SK-N-SH (cell line): Measurements from ENCODE around the gene OPRM1. TPM values are rescaled to one million over a fixed set of nuclear protein-coding genes. Genes with fewer than 3 reads are reported as not detected.

Source experiments
- CTCF ChIA-PET: fragments of 300-600, 350-600 bp; formaldehyde crosslinking; extraction: SDS; loops from one replicate; lab custom pipeline; 2021; lab: Yijun Ruan, JAX
- POLR2A ChIA-PET: fragments of 350-600 bp; sonication (Branson Sonifier 250); formaldehyde crosslinking; extraction: SDS; loops from one replicate; lab custom pipeline; 2020; ENCODE audit warnings: antibody characterized with exemption, inconsistent platforms; lab: Yijun Ruan, JAX
- DNase-seq: peaks from one replicate; pipeline ENCODE4 v3.0.0; 2012
- H2AFZ ChIP-seq: fragments of 200-600 bp; sonication (generic); 2 replicates; pipeline ENCODE4 v1.8.1; 2016; ENCODE audit warnings: antibody characterized with exemption, mild to moderate bottlenecking, low read depth
- H3F3A ChIP-seq: fragments of 200-600 bp; sonication (generic); replicated peaks from 2 replicates; pipeline ENCODE3; 2016; ENCODE audit warnings: antibody characterized with exemption, mild to moderate bottlenecking; ENCODE audit not compliant: insufficient read depth
- H3K27ac ChIP-seq, 2 experiments: fragments of 200-500 bp in 1 of 2; fragments of 200-600 bp in 1 of 2; sonication (Bioruptor generic) in 1 of 2; sonication (generic), shearing (Covaris generic) in 1 of 2; 2 replicates each; pipeline versions ENCODE4 v1.5.1 to v1.6.1; 2014 to 2016; ENCODE audit warnings: low read depth in 2 of 2, inconsistent platforms in 1 of 2, low read length in 1 of 2, mild to moderate bottlenecking in 1 of 2, mixed read lengths in 1 of 2
- H3K27me3 ChIP-seq: fragments of 200-600 bp; sonication (generic), shearing (Covaris generic); 2 replicates; pipeline ENCODE4 v1.6.1; 2016; ENCODE audit warnings: mixed run types; ENCODE audit not compliant: insufficient read depth
- H3K36me3 ChIP-seq, 2 experiments: fragments of 200-500 bp in 1 of 2; fragments of 200-600 bp in 1 of 2; sonication (Bioruptor generic) in 1 of 2; sonication (generic) in 1 of 2; replicated peaks in 1 of 2; 2 replicates each; pipeline versions ENCODE3 to v1.5.1; 2014 to 2016; ENCODE audit warnings: low read length in 1 of 2, mild to moderate bottlenecking in 1 of 2; ENCODE audit not compliant: insufficient read depth in 2 of 2, control insufficient read depth in 1 of 2
- H3K4me1 ChIP-seq, 2 experiments: fragments of 200-500 bp in 1 of 2; fragments of 200-600 bp in 1 of 2; sonication (Bioruptor generic) in 1 of 2; sonication (generic), shearing (Covaris generic) in 1 of 2; 2 replicates each; pipeline versions ENCODE4 v1.5.1 to v1.6.1; 2014 to 2016; ENCODE audit warnings: low read depth in 1 of 2, low read length in 1 of 2, mixed run types in 1 of 2; ENCODE audit not compliant: insufficient read depth in 2 of 2, control insufficient read depth in 1 of 2
- H3K4me2 ChIP-seq: fragments of 200-600 bp; sonication (generic), shearing (Covaris generic); 2 replicates; pipeline ENCODE4 v1.6.1; 2017; ENCODE audit warnings: mixed run types
- H3K4me3 ChIP-seq, 2 experiments: fragments of 200-500 bp in 1 of 2; fragments of 200-600 bp in 1 of 2; sonication (Bioruptor generic) in 1 of 2; sonication (generic), shearing (Covaris generic) in 1 of 2; 2 replicates each; pipeline versions ENCODE4 v1.5.1 to v1.8.1; 2014 to 2016; ENCODE audit warnings: low read depth in 2 of 2, inconsistent platforms in 1 of 2, low read length in 1 of 2, mild to moderate bottlenecking in 1 of 2, mixed read lengths in 1 of 2, moderate library complexity in 1 of 2
- H3K79me2 ChIP-seq: fragments of 200-600 bp; sonication (generic); 2 replicates; pipeline ENCODE4 v1.8.1; 2017; ENCODE audit warnings: mild to moderate bottlenecking; ENCODE audit not compliant: insufficient read depth
- H3K9ac ChIP-seq: fragments of 200-600 bp; sonication (generic); 2 replicates; pipeline ENCODE4 v1.6.1; 2017; ENCODE audit warnings: mixed run types
- H3K9me2 ChIP-seq: fragments of 200-600 bp; sonication (generic); 2 replicates; pipeline ENCODE4 v1.6.1; 2017; ENCODE audit warnings: mixed run types
- H3K9me3 ChIP-seq: fragments of 200-600 bp; sonication (generic); 2 replicates; pipeline ENCODE4 v1.6.1; 2017; ENCODE audit warnings: mixed run types, mild to moderate bottlenecking, moderate library complexity
- H4K20me1 ChIP-seq: fragments of 200-600 bp; sonication (generic); 2 replicates; pipeline ENCODE4 v1.6.1; 2017; ENCODE audit warnings: mild to moderate bottlenecking, mixed run types; ENCODE audit not compliant: insufficient read depth
- EP300 ChIP-seq, 2 experiments: IDR thresholded peaks; 2 replicates each; pipeline versions ENCODE4 v1.4.0 to v1.6.1; 2012; ENCODE audit warnings: borderline replicate concordance in 1 of 2, low read depth in 1 of 2, low read length in 1 of 2
- FOXJ3 ChIP-seq: sonication (generic); formaldehyde crosslinking; IDR thresholded peaks from 2 replicates; pipeline ENCODE4 v1.5.1; 2020; ENCODE audit warnings: mild to moderate bottlenecking, missing genetic modification reagents
- GABPA ChIP-seq: IDR thresholded peaks from 2 replicates; pipeline ENCODE4 v1.4.0; 2012; ENCODE audit warnings: low read depth, mild to moderate bottlenecking
- GATA2 ChIP-seq: sonication (generic); formaldehyde crosslinking; IDR thresholded peaks from 2 replicates; pipeline ENCODE4 v1.5.0; 2020; ENCODE audit warnings: mild to moderate bottlenecking, missing genetic modification reagents
- MEF2A ChIP-seq: IDR thresholded peaks from 2 replicates; pipeline ENCODE4 v1.4.0; 2012; ENCODE audit warnings: low read depth, borderline replicate concordance
- NFIC ChIP-seq: IDR thresholded peaks from 2 replicates; pipeline ENCODE4 v1.4.0; 2012; ENCODE audit warnings: borderline replicate concordance
- RAD21 ChIP-seq: IDR thresholded peaks from 2 replicates; pipeline ENCODE4 v1.6.1; 2012; ENCODE audit warnings: mild to moderate bottlenecking, low read length
- RCOR1 ChIP-seq: fragments of 150-350 bp; IDR thresholded peaks from 2 replicates; pipeline ENCODE4 v1.6.1; 2017; ENCODE audit warnings: antibody characterized with exemption, low read length
- RFX5 ChIP-seq: IDR thresholded peaks from 2 replicates; pipeline ENCODE4 v1.6.1; 2012; ENCODE audit warnings: mild to moderate bottlenecking, improper control_type of control experiment, low read length
- SIN3A ChIP-seq: IDR thresholded peaks from 2 replicates; pipeline ENCODE4 v1.6.1; 2012; ENCODE audit warnings: low read depth, mild to moderate bottlenecking, low read length, moderate library complexity, borderline replicate concordance
- TCF12 ChIP-seq: IDR thresholded peaks from 2 replicates; pipeline ENCODE4 v1.4.0; 2012
- TEAD4 ChIP-seq: IDR thresholded peaks from 2 replicates; pipeline ENCODE4 v1.4.0; 2012; ENCODE audit warnings: mild to moderate bottlenecking, borderline replicate concordance; ENCODE audit not compliant: insufficient read depth
- WGBS: methylation state at CpG from one replicate; pipeline ENCODE4 v1.1.6; 2017; ENCODE audit warnings: low lambda C conversion rate; 5-methylcytosine and 5-hydroxymethylcytosine counted together
- polyA plus RNA-seq, 3 experiments: library from polyadenylated mRNA; depleted of rRNA; stranded (reverse); fragments of >200 nt; gene quantifications; 2 replicates each; pipeline ENCODE4 v1.2.3, GENCODE V29; 2012
- TF ChIP-seq, protein P1 (sequence below): fragments of 200-600 bp; sonication (generic); IDR thresholded peaks from 2 replicates; pipeline ENCODE4 v1.6.1; 2017; ENCODE audit warnings: antibody characterized with exemption, mild to moderate bottlenecking, moderate library complexity
- TF ChIP-seq, protein P2 (sequence below): IDR thresholded peaks from 2 replicates; pipeline ENCODE4 v1.4.0; 2012; ENCODE audit warnings: low read depth

The OPRM1 gene
- polyA plus RNA-seq, 1 of the 3 experiments (the other 2 are of a cell fraction), result 0.15 TPM

DNA sequence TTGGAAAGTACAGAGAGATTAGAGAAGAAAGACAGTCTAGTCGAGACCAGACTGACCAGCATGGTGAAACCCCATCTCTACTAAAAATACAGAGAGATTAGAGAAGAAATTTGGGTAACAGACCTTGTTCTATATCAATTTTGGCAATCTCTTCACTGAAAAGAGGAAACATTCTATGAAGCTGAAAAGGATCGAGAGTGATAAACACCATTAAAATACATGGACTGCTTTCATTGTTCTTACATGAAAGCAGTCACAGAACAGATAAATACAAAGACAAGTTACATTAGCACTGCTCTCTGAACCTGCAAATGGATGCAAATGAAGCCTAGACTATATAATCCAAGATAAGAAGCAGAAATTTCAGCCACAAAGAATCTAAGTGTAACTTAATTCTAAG, 8.4 kb upstream of the OPRM1 start:
- H3K27ac ChIP-seq, result peak overlapping the region in 1 of 2 experiments; percentile 96; a peak in 2 of 4 replicates
- no peak overlapping the region for H2AFZ ChIP-seq
- CTCF ChIA-PET, result interaction anchor here (0.7 to 2.4 kb wide), 6 partner anchors 10 to 84 kb away, joined by 3 to 18 read pairs (median 4); no protein-coding TSS in a partner anchor
- H3K4me2 ChIP-seq, result no peak overlapping the region
- 4% methylated on average over 2 of the region's 2 CpGs for WGBS
- H4K20me1 ChIP-seq, result no peaks in the 10 kb centered on the region
- H3K9ac ChIP-seq, result no peak overlapping the region
- DNase-seq, result peak; percentile 60
- no peaks in the 10 kb centered on the region for H3K9me3 ChIP-seq
- H3K4me1 ChIP-seq, result peaks cover 0 to 3% of the 10 kb centered on the region in 2 experiments; a peak in 2 of 4 replicates
- no peaks in the 10 kb centered on the region for H3K27me3 ChIP-seq
- POLR2A ChIA-PET, result interaction anchor here (1.3 to 1.7 kb wide), 2 partner anchors 10 to 53 kb away, joined by 3 to 8 read pairs; no protein-coding TSS in a partner anchor
- no peaks in the 10 kb centered on the region for H3K36me3 ChIP-seq
- H3K4me3 ChIP-seq, result no peak overlapping the region
- H3F3A ChIP-seq, result no peaks in the 10 kb centered on the region
- no peaks in the 10 kb centered on the region for H3K79me2 ChIP-seq
- TF ChIP-seq RFX5 (peak; percentile 66; the same call in 1 of the 2 replicates), GATA2 (CRISPR knock-in tag) (peak; percentile 98), NFIC (peak; percentile 20; the same call in 1 of the 2 replicates), RAD21 (peak; percentile 25; the same call in 1 of the 2 replicates), TEAD4 (0 out of 2 replicates have a peak, but pooled peaks have one; percentile 25), SIN3A (no peak), EP300 (IDR thresholded peaks at IDR 0.05; ENCODE audit: borderline replicate concordance in 1 of 2, low read depth in 1 of 2, low read length in 1 of 2) (peak in 1 of 2 experiments; percentile 86; a peak in 2 of 4 replicates), FOXJ3 (CRISPR knock-in tag) (peak; percentile 60; the same call in 1 of the 2 replicates), MEF2A (no peak), RCOR1 (peak; percentile 65; the same call in 1 of the 2 replicates), TCF12 (0 out of 2 replicates have a peak, but pooled peaks have one; percentile 17), GABPA (no peak)
- TF ChIP-seq, protein P1, sequence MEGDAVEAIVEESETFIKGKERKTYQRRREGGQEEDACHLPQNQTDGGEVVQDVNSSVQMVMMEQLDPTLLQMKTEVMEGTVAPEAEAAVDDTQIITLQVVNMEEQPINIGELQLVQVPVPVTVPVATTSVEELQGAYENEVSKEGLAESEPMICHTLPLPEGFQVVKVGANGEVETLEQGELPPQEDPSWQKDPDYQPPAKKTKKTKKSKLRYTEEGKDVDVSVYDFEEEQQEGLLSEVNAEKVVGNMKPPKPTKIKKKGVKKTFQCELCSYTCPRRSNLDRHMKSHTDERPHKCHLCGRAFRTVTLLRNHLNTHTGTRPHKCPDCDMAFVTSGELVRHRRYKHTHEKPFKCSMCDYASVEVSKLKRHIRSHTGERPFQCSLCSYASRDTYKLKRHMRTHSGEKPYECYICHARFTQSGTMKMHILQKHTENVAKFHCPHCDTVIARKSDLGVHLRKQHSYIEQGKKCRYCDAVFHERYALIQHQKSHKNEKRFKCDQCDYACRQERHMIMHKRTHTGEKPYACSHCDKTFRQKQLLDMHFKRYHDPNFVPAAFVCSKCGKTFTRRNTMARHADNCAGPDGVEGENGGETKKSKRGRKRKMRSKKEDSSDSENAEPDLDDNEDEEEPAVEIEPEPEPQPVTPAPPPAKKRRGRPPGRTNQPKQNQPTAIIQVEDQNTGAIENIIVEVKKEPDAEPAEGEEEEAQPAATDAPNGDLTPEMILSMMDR, result no peak
- no peaks in the 10 kb centered on the region for H3K9me2 ChIP-seq

DNA sequence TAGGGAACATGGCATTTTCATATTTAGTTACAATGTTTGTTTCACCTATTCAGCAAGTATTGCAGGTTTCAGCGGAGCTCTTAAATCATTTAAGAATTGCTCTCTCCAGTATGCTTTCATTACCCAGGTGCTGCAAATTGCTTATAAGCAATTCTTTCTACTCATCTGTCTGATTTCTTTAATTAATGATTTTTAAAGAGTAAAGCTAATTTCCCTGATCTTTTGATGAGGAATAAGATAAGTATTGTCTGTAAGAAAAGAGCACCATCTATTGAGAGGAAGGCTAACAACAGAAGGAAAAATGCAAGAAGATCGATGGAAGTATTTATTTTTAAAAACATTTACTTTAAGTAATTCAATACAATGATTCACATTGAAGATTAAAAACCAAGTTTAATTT, 2.0 kb downstream of the OPRM1 start:
- TF ChIP-seq RAD21 (peak; percentile 68), GATA2 (CRISPR knock-in tag) (peak; percentile 89)
- TF ChIP-seq, protein P1, result 0 out of 2 replicates have a peak, but pooled peaks have one; percentile 20
- TF ChIP-seq, protein P2, sequence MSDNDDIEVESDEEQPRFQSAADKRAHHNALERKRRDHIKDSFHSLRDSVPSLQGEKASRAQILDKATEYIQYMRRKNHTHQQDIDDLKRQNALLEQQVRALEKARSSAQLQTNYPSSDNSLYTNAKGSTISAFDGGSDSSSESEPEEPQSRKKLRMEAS, result no peak
- TF ChIP-seq, all 33 proteins: peak for 3
- Histone ChIP-seq H3K36me3 (no peaks in the 10 kb centered on the region), H3F3A (no peaks in the 10 kb centered on the region), H4K20me1 (no peaks in the 10 kb centered on the region), H3K4me1 (peaks cover 0 to 5% of the 10 kb centered on the region in 2 experiments; a peak in 2 of 4 replicates), H3K9me3 (no peaks in the 10 kb centered on the region), H3K27me3 (no peaks in the 10 kb centered on the region), H3K27ac (peak overlapping the region in 1 of 2 experiments; percentile 98; a peak in 2 of 4 replicates), H3K9ac (no peak overlapping the region), H3K4me2 (no peak overlapping the region), H3K4me3 (peak overlapping the region in 1 of 2 experiments; percentile 51; a peak in 2 of 4 replicates), H3K79me2 (no peaks in the 10 kb centered on the region), H3K9me2 (no peaks in the 10 kb centered on the region), H2AFZ (no peak overlapping the region)
- 28% methylated on average over 2 of the region's 2 CpGs for WGBS
- CTCF ChIA-PET, result interaction anchor here (0.5 to 5.9 kb wide), 35 partner anchors 10 to 1078 kb away, joined by 3 to 52 read pairs (median 3); no protein-coding TSS in a partner anchor
- POLR2A ChIA-PET, result interaction anchor here (0.6 to 2.4 kb wide), 4 partner anchors 10 to 810 kb away, joined by 3 to 9 read pairs (median 8); no protein-coding TSS in a partner anchor
- no peak for DNase-seq
